Activated CD4-positive, alpha-beta T cell treated with anti-CD3 and anti-CD28 coated beads, Interleukin-2, amount 50 U/mL, for 4 hours (primary cell): Measurements from ENCODE around the gene SMPD4.
"Not testable (repeated sequence)": the region's sequence is repeated elsewhere in the genome, so short reads cannot be mapped to it uniquely, and the experiment has no call there.

ENCODE experiments used
- DNase-seq, 2 experiments: peaks; one replicate each; pipeline ENCODE4 v3.0.0-alpha.2; 2020

Gene SMPD4

GRCh38 chr2:130140516-130140915 is 40.9 kb downstream of the SMPD4 start:
- not testable (repeated sequence) for DNase-seq

GRCh38 chr2:130139331-130140280 is 41.8 kb downstream of the SMPD4 start:
- not testable (repeated sequence) for DNase-seq

GRCh38 chr2:130138841-130139251 is 42.6 kb downstream of the SMPD4 start:
- DNase-seq: not testable (repeated sequence)

GRCh38 chr2:130138326-130138725 is 43.1 kb downstream of the SMPD4 start:
- not testable (repeated sequence) for DNase-seq

- not testable (repeated sequence) for DNase-seq
These were observed 44.3 kb downstream of the SMPD4 start for GRCh38 chr2:130137118-130137517.

- DNase-seq: not testable (repeated sequence)
These were observed 44.9 kb downstream of the SMPD4 start for GRCh38 chr2:130136546-130136945.

GRCh38 chr2:130135692-130136541 is 45.5 kb downstream of the SMPD4 start:
- no peak for DNase-seq

- DNase-seq: not testable (repeated sequence)
These were observed 52.1 kb downstream of the SMPD4 start, which contains the start of gene POTEF for GRCh38 chr2:130129120-130129829. POTEF (minus strand) TSS chr2:130129222; CDS start chr2:130120515, 8,707 bp downstream.

- not testable (repeated sequence) for DNase-seq
These were observed 52.9 kb downstream of the SMPD4 start for GRCh38 chr2:130128464-130128863.

GRCh38 chr2:130127726-130128125 is 53.7 kb downstream of the SMPD4 start:
- not testable (repeated sequence) for DNase-seq

- not testable (repeated sequence) for DNase-seq
These were observed 60.5 kb downstream of the SMPD4 start for GRCh38 chr2:130120924-130121323.

GRCh38 chr2:130102597-130103363 is 78.6 kb downstream of the SMPD4 start:
- DNase-seq: not testable (repeated sequence)
